NB4 (cell line): ENCODE results near the gene ZNF181.
"Not testable (repeated sequence)": the region's sequence is repeated elsewhere in the genome, so short reads cannot be mapped to it uniquely, and the experiment has no call there.

Source experiments
- DNase-seq: peaks from one replicate; pipeline ENCODE4 v3.0.0; 2010; ENCODE audit warnings: low read depth
- H3K4me3 ChIP-seq: one replicate; pipeline ENCODE4 v1.5.1; 2011; ENCODE audit warnings: mild to moderate bottlenecking, low read depth, low read length, moderate library complexity
- MAX ChIP-seq: IDR thresholded peaks from 2 replicates; pipeline ENCODE4 v1.6.1; 2011; ENCODE audit warnings: low read depth, low read length
- MYC ChIP-seq: IDR thresholded peaks from 2 replicates; pipeline ENCODE4 v1.6.1; 2011; ENCODE audit warnings: low read depth, low read length
- POLR2A ChIP-seq: IDR thresholded peaks from 2 replicates; pipeline ENCODE4 v1.6.1; 2011; ENCODE audit warnings: mild to moderate bottlenecking; ENCODE audit not compliant: insufficient read length; ENCODE audit errors: extremely low read depth
- TF ChIP-seq, protein P1 (sequence below): IDR thresholded peaks from one replicate; pipeline ENCODE4 v1.5.1; 2012; ENCODE audit warnings: low read depth, low read length

ZNF181 gene

DNA sequence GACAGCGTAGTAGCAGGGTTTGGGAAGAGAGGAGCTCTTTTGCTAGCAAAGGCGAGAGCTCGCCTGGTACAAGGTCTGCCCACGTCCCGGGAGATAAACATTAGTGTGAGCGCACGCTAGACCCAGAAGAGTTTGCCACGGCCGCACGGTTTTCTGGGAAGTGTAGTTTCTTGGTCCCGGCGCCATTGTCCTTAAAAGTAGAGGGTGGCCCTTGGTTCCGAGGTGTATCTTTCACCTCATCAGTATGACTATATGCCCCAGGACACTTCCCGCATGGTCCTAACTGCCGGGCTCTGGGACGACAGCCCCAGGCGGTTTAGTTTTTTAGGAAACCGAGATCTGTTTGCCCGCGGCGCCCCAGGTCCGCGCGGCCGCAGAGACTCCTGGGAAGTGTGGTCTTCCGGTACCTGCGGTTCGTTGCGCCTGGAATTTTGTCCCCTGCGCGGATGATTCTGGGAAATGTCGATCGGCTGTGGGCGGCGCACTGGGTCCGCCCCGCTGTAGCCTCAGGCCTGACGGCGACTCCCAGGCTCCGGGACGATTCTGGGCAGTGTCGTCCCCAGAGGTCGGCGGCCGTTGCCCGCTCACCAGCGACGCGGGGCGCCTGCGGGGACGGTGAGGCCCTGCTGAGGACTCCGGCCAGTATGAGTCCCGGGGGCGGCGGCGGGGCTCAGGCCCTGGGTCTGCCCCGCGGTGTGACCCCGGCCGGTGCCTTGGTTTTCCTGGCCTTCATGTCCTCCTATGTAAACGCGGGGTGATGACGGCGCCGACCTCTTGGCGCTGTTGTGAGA lies at the start of gene ZNF181:
Gene ZNF181, plus strand, starts transcription at position 498 of the 791 bp plus-strand sequence. CDS start 795 bp downstream, outside the sequence.
- TF ChIP-seq POLR2A = peak; percentile 35
- TF ChIP-seq, protein P1, sequence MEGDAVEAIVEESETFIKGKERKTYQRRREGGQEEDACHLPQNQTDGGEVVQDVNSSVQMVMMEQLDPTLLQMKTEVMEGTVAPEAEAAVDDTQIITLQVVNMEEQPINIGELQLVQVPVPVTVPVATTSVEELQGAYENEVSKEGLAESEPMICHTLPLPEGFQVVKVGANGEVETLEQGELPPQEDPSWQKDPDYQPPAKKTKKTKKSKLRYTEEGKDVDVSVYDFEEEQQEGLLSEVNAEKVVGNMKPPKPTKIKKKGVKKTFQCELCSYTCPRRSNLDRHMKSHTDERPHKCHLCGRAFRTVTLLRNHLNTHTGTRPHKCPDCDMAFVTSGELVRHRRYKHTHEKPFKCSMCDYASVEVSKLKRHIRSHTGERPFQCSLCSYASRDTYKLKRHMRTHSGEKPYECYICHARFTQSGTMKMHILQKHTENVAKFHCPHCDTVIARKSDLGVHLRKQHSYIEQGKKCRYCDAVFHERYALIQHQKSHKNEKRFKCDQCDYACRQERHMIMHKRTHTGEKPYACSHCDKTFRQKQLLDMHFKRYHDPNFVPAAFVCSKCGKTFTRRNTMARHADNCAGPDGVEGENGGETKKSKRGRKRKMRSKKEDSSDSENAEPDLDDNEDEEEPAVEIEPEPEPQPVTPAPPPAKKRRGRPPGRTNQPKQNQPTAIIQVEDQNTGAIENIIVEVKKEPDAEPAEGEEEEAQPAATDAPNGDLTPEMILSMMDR = no peak
- peak; percentile 86 for TF ChIP-seq MYC
- TF ChIP-seq MAX = peak; percentile 76
- H3K4me3 ChIP-seq = peak within 1 kb of the TSS; percentile 77
- DNase-seq = peak; percentile 90

DNA sequence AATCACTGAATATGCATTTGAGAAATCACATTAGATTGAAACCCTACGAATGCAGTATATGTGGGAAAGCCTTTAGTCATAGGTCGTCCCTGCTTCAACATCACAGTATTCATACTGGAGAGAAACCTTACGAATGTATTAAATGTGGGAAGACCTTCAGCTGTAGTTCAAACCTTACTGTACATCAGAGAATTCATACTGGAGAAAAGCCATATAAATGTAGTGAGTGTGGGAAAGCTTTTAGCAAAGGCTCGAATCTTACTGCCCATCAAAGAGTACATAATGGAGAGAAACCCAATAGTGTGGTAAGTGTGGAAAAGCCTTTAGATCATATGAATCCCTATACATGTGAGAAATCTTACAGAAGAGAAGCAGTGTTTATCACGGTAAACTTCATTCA lies 48.8 kb upstream of the ZNF181 start:
- not testable (repeated sequence) for H3K4me3 ChIP-seq

GRCh38 chr19:34686455-34686854 lies 47.6 kb upstream of the ZNF181 start:
- no peak for TF ChIP-seq POLR2A
- no peak for TF ChIP-seq MYC
- TF ChIP-seq, protein P1 = no peak
- no peak for TF ChIP-seq MAX
- DNase-seq = no peak
- no peak overlapping the region for H3K4me3 ChIP-seq

More for the DNA sequence above, 48.8 kb upstream of the ZNF181 start:
- not testable (repeated sequence) for DNase-seq

- H3K4me3 ChIP-seq = no peak overlapping the region
- DNase-seq = no peak
- TF ChIP-seq MYC (no peak), MAX (no peak), POLR2A (no peak)
- TF ChIP-seq, protein P1 = no peak
These were observed 46.7 kb upstream of the ZNF181 start for GRCh38 chr19:34687348-34687747.

GRCh38 chr19:34688592-34688991 lies 45.5 kb upstream of the ZNF181 start:
- no peak for DNase-seq
- no peak overlapping the region for H3K4me3 ChIP-seq
- TF ChIP-seq MAX (no peak), POLR2A (no peak)
- TF ChIP-seq, protein P1 = no peak

DNA sequence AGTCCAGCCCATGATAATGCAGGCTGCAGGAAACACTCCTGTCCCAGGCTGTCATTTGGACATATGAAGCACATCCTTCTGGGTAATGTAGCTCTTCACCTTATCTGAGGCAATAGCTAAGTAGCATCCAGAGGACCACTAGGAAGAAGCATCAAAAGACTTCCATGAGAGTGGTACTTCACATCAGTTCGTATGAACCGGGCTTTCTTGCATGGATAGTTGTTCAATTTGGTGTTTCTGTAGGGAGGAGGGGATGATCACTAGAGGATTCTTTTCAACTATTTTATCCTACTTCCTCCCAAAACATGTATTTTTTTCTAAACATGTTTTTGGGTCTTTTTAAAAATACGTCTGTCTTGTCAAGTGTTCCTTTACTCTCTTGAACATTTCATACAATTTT lies 43.7 kb upstream of the ZNF181 start:
- DNase-seq = no peak
- no peak overlapping the region for H3K4me3 ChIP-seq
- no peak for TF ChIP-seq MYC
- TF ChIP-seq POLR2A = no peak
- TF ChIP-seq, protein P1 = no peak
- no peak for TF ChIP-seq MAX
